HG02571 (cell line): ENCODE measurements around the gene CDC14B.
"Not testable (repeated sequence)": the region's sequence is repeated elsewhere in the genome, so short reads cannot be mapped to it uniquely, and the experiment has no call there.

ENCODE experiments used
- ATAC-seq: cut with Tn5 transposase; IDR thresholded peaks from one replicate; pipeline ENCODE4 v1.9.1; 2021; ENCODE audit warnings: mild to moderate bottlenecking, moderate library complexity; ENCODE audit not compliant: unreplicated experiment

CDC14B gene

DNA sequence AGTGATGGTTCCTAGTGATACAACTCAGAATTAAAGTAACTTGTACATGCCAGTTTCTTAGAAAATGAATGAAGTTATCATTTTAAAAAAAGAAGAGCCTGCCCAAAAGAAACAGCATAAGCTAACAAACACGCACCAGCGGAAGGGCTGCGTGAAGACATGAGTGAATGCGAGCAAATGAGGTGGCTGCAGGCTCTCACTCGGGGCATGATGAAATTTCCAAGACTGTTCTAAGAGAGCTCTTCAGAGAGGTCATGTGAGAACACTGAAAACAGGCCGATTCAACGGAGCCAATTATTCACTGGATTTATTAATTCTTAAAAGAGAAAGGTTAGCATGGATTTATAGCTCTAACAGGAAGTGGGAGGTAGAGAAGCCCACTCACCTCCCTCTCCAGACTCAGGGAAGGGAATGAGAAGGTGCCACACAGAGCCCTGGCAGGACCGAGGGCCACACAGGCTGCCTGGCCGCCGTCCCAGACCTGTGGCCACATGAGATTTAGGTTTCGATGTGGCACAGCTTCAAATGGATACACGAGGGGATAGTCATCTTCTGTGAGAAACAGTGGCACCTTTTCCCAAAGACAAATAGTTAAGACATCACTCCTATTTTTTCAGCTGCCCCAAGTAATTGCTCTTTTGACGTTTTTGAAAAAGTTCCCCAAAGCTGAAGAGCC lies 114.2 kb downstream of the CDC14B start:
- no peak for ATAC-seq

DNA sequence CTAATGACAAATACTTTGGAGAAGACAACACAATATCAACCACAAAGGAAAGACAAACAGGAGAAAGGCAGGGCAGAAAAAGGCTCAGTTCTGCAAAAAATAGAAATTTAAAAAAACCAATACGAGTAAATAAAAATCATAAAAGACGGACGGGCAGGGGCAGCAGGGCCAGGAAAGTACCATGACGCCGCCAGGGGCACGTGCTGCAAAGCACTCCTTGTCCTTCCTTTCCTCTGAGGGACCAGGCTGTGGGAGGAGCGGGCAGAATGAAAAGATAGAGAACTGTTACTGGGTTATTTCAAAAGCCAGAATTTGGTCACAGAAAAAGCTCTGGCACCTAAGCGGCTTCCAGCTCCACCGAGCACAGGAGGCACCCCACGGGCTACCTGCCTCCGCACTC lies 115.7 kb downstream of the CDC14B start:
- no peak for ATAC-seq

GRCh38 chr9:96503374-96503748 lies 116.3 kb downstream of the CDC14B start:
- not testable (repeated sequence) for ATAC-seq

GRCh38 chr9:96502539-96503373 lies 116.9 kb downstream of the CDC14B start:
- no peak for ATAC-seq

GRCh38 chr9:96501633-96502538 lies 117.8 kb downstream of the CDC14B start:
- ATAC-seq, result no peak

GRCh38 chr9:96500696-96501632 lies 118.7 kb downstream of the CDC14B start:
- no peak for ATAC-seq

- ATAC-seq, result no peak
Observed at GRCh38 chr9:96499257-96499656, 120.4 kb downstream of the CDC14B start.

DNA sequence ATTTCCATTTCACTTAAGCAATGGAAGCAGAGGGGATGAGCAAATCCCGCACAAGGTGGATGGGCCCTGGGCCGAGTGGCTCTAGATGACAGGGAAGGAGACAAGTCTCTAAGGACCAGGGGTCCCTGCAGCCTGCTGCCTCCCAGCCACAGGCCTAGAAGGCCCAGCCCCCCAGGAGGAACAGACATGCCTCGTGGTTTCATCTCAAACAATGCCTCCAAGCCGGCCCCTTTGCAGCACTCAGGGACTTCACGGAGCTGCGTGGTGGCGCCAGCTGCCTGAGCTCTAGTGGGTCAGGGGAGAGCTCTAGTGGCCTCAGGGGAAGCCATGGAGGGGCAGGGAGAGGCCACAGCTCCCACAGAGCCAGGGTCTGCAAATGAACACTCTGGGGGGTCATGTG lies 120.8 kb downstream of the CDC14B start:
- no peak for ATAC-seq

DNA sequence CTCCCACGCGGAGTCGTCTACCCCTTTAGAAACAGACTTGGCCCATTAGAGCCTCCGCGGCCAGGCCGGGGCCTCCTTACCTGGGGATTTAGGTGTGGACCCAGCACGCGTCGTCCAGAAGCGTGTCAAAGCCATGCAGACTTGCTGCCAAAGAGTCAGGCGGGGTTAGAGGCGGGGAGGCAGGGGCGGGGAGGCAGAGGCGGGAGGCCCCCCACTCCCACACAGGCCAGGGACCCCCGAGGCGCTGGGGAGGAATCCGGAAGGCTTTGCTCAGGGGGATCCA lies 122.6 kb downstream of the CDC14B start:
- ATAC-seq, result no peak

DNA sequence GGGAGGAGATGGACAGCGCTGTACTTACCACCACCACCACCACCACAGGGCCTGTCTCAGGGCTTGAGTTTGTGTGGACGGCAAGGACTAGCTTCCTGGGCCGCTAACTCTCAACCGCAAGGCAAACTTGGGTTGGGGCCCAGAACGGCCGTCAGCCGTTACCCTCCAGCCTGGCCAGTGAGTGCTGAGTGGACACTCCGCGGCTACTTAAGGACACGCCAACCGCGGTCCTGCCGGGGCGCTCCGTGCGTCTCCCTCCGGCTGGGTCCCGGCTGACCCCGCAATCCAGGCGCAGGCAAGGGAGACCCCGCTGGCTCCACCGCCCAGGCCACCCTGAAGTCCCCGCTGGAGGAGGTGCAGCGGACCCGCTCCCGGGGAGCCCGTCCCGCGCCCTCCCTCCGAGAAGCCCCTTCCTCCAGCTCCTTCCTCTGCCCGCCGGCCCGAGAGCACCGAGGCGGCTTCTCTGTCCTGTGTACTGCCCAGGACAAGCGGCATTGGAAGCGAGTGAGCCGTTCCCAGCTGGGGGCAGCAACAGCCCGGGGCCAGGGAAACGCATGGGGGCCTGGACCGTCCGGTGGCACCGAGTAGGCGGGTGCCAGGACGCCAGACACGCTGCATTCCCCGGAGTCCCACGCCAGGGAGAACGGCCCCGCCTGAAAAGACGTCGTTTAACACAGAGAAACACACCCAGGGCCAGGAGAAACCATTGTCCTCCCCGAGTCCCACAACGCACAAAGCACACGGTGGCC lies 123.1 kb downstream of the CDC14B start:
- ATAC-seq, result no peak

DNA sequence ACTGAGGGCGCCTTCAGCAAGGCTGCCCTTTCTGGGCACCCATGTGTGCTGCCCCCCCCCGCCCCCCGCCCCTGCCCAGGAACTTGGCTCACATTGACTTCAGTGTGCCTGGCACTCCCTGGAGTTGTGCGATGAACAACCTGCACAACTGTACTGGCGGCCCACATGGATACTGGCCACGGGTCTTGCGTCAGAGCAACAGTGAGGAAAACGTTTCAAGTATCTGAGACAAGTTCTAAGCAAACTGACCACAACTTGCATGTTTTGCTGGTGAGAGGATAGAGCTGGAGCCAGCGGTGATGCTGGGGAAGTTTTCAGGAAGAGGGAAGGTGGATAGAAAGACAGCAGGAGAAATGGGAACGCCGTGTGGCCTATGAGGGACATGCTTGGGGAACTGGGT lies 124.3 kb downstream of the CDC14B start:
- ATAC-seq, result no peak

DNA sequence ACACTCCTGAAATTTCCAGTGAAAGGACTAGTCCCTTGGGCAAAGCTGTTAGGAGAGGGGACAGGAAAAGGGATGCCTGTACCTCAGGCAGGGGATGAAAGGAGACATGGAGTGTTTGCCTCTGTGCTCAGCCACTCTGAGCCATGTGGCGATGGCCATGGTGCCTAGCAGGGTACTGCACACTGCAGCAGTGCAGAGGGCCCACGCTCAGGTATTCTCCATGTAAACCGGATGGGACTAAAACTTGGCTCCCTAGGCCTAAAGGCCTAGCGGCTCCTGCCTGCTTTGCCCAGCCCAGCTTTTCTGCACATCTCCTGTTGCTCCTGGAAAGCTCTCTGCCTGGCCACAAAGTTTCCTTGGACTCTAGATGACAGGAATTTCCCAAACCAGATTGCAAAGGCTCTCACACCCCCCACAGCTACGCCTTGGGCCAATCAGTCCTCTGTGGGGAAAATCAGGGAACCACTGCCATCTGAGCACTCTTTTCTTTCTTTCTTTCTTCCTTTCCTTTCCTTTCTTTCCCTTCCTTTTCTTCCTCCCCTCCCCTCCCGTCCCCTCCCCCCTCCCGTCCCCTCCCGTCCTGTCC lies 125.3 kb downstream of the CDC14B start:
- no peak for ATAC-seq

DNA sequence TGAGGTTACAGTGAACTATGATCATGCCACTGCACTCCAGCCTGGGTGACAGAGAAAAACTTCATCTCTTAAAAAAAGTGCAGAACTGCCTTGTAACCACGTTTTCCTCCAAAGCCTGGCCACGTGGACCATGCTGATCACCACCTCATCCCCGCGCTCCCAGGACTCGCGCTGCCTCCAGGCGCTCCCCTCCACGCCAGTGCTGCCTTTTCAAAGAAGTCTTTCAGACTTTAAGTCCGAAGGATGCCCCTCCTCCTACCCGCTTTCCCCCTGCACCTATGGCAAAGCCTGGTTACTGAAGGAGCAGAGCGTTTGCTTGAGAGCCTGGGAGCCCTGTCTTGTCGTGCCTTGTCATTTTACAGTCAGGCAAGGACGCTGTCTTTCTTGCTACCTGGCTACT lies 125.9 kb downstream of the CDC14B start:
- ATAC-seq, result no peak

- no peak for ATAC-seq
Observed at GRCh38 chr9:96492993-96493531, 126.6 kb downstream of the CDC14B start.

DNA sequence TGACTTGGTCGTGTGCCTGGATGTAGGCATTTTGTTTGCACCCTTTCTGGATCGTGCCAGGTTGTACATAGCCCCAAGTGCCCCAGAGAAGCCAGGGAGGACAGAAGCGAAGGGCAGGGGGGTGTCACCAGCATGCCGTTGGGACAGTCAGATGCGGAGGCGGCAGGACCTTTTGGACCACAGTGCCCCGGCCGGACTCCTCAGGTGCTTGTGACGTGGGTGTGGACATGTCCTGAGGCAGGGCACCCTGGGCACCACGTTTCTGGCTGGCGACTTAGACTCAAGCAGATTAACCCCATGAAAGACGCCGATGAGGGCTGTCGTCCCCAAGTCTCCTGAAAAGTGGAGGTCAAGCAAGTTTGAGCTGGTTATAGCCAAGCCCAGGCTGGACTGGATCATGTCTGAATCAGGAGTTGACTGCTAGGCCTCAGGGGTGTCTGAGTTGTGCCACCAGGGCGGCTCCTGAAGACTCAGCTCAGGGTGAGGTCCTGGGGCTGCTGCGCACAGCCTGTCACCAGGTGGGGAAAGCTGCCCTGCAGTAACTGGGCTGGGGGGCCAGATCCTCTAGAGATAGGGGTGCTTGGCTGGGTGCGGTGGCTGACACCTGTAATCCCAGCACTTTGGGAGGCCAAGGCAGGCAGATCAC lies 127.6 kb downstream of the CDC14B start:
- no peak for ATAC-seq

- ATAC-seq, result no peak
Observed at GRCh38 chr9:96491079-96491879, 128.4 kb downstream of the CDC14B start.

DNA sequence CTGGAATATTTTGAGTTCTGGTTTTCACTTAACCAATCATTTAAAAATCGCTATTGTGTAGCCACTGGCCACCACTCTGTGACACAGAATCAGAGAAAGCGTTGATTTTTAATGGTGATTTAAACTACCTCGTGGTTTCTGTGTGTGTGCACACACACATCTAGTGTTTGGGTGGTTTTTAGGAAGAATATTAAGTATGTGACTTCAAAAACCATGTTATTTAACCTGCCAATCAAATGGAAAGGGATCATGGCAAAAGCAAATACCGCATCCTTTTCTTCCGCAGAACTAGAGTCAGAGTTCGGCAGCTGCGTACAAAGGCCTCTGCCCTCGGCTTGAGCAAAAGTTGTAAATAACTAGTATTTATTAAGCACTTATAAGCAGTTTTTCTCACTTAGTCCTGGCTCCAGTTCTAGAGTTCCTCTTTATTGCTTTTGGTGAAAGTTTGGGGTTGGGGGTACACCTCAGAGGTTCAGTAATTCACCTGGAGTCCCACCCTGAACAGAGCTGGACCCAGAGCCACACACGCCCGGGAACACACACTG lies 129.0 kb downstream of the CDC14B start:
- no peak for ATAC-seq
